HUES48 (cell line): Measurements from ENCODE around the gene ZNF525.
A peak's percentile ranks its signal among the peaks of the same experiment; 100 is the strongest.
"Not testable (repeated sequence)": the region's sequence is repeated elsewhere in the genome, so short reads cannot be mapped to it uniquely, and the experiment has no call there.

Experiments
- H3K27ac ChIP-seq: one replicate; pipeline ENCODE4 v1.7.0; 2013; ENCODE audit warnings: low read depth, low read length, inconsistent platforms
- H3K27me3 ChIP-seq: 2 replicates; pipeline ENCODE4 v1.6.1; 2013; ENCODE audit warnings: mild to moderate bottlenecking, low read length; ENCODE audit not compliant: control insufficient read depth, insufficient read depth
- H3K36me3 ChIP-seq: 2 replicates; pipeline ENCODE4 v1.6.1; 2013; ENCODE audit warnings: low read length; ENCODE audit not compliant: control insufficient read depth, insufficient read depth
- H3K4me1 ChIP-seq: 2 replicates; pipeline ENCODE4 v1.6.1; 2013; ENCODE audit warnings: mild to moderate bottlenecking, low read length; ENCODE audit not compliant: control insufficient read depth, insufficient read depth
- H3K4me3 ChIP-seq: 2 replicates; pipeline ENCODE4 v1.5.1; 2013; ENCODE audit warnings: mild to moderate bottlenecking, low read depth, low read length
- H3K9ac ChIP-seq: 2 replicates; pipeline ENCODE4 v1.6.1; 2013; ENCODE audit warnings: mild to moderate bottlenecking, low read depth, low read length, moderate library complexity
- H3K9me3 ChIP-seq: 2 replicates; pipeline ENCODE4 v1.6.1; 2013; ENCODE audit warnings: low read length; ENCODE audit not compliant: control insufficient read depth, insufficient read depth

Gene ZNF525

GRCh38 chr19:53372196-53372595 is 6.7 kb downstream of the ZNF525 start:
- no peak overlapping the region for H3K9ac ChIP-seq
- no peaks in the 10 kb centered on the region for H3K9me3 ChIP-seq
- H3K36me3 ChIP-seq = peaks cover 57% of the 10 kb centered on the region
- H3K27me3 ChIP-seq = no peaks in the 10 kb centered on the region
- H3K27ac ChIP-seq = no peak overlapping the region
- peaks cover 13% of the 10 kb centered on the region for H3K4me1 ChIP-seq
- no peak overlapping the region for H3K4me3 ChIP-seq

DNA sequence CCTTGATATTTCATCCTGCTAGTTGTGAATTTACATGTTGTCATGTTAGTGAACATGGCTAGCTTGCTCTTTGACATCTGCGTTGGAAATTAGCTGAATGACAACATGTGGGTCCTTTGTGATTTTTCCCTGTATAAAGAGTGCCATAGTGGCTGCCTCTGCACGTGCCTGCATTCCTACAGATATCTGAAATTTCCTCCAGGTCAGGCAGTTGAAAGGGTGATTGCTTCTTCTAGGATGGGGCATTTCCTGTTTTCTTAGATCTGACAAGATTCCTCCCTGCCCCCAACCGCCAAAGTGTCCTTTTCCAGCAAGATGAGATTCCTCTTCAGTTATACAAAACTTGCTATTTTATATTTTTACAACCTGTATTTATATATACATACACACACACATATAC is 8.8 kb downstream of the ZNF525 start:
- no peak overlapping the region for H3K4me3 ChIP-seq
- no peak overlapping the region for H3K9ac ChIP-seq
- no peaks in the 10 kb centered on the region for H3K27me3 ChIP-seq
- H3K27ac ChIP-seq = no peak overlapping the region
- H3K9me3 ChIP-seq = 0 out of 2 replicates have a peak, but pooled peaks cover 5% of the 10 kb centered on the region
- H3K4me1 ChIP-seq = peaks cover 4% of the 10 kb centered on the region; the same call in 1 of the 2 replicates
- H3K36me3 ChIP-seq = peaks cover 78% of the 10 kb centered on the region

- H3K27me3 ChIP-seq = no peaks in the 10 kb centered on the region
- peaks cover 82% of the 10 kb centered on the region for H3K36me3 ChIP-seq
- H3K4me3 ChIP-seq = no peak overlapping the region
- 0 out of 2 replicates have a peak, but pooled peaks cover 6% of the 10 kb centered on the region for H3K9me3 ChIP-seq
- peaks cover 4% of the 10 kb centered on the region; the same call in 1 of the 2 replicates for H3K4me1 ChIP-seq
- no peak overlapping the region for H3K9ac ChIP-seq
- no peak overlapping the region for H3K27ac ChIP-seq
These were observed 9.2 kb downstream of the ZNF525 start for GRCh38 chr19:53374743-53375142.

GRCh38 chr19:53381376-53381775 is 15.9 kb downstream of the ZNF525 start:
- no peaks in the 10 kb centered on the region for H3K27me3 ChIP-seq
- no peak overlapping the region for H3K4me3 ChIP-seq
- H3K4me1 ChIP-seq = no peaks in the 10 kb centered on the region
- H3K9me3 ChIP-seq = peaks cover 57% of the 10 kb centered on the region
- no peak overlapping the region for H3K27ac ChIP-seq
- peaks cover 99% of the 10 kb centered on the region for H3K36me3 ChIP-seq
- no peak overlapping the region for H3K9ac ChIP-seq

GRCh38 chr19:53388168-53388567 is 22.7 kb downstream of the ZNF525 start:
- peaks cover 19% of the 10 kb centered on the region for H3K9me3 ChIP-seq
- H3K4me1 ChIP-seq = peaks cover 7% of the 10 kb centered on the region; the same call in 1 of the 2 replicates
- no peak overlapping the region for H3K27ac ChIP-seq
- H3K36me3 ChIP-seq = peaks cover 36% of the 10 kb centered on the region
- H3K4me3 ChIP-seq = no peak overlapping the region
- no peak overlapping the region for H3K9ac ChIP-seq
- no peaks in the 10 kb centered on the region for H3K27me3 ChIP-seq

DNA sequence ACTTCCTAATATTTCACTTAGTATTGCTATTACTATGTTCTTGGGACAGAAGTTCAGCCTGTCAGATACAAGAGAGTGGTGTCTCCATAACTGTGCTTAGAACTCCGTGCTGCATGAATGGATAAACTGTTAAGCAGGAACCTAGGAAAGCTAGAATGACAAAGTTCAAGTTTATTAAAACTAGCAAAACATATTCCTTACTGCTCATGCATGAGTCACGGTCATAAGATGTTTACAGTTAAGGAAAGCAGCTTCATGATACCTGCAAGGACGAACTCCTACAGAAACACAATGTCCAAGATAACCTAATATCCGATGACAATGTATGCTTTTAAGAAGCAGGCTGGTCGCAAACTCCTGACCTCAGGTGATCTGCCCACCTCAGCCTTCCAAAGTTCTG is 23.4 kb downstream of the ZNF525 start:
- peaks cover 9% of the 10 kb centered on the region for H3K4me1 ChIP-seq
- peaks cover 28% of the 10 kb centered on the region for H3K36me3 ChIP-seq
- no peak overlapping the region for H3K27ac ChIP-seq
- no peaks in the 10 kb centered on the region for H3K27me3 ChIP-seq
- no peak overlapping the region for H3K9ac ChIP-seq
- H3K4me3 ChIP-seq = no peak overlapping the region
- peaks cover 11% of the 10 kb centered on the region for H3K9me3 ChIP-seq

- peaks cover 22% of the 10 kb centered on the region for H3K36me3 ChIP-seq
- H3K4me3 ChIP-seq = no peak overlapping the region
- no peaks in the 10 kb centered on the region for H3K27me3 ChIP-seq
- no peak overlapping the region for H3K9ac ChIP-seq
- H3K27ac ChIP-seq = no peak overlapping the region
- peaks cover 10% of the 10 kb centered on the region for H3K4me1 ChIP-seq
- peaks cover 6% of the 10 kb centered on the region for H3K9me3 ChIP-seq
These were observed 24.1 kb downstream of the ZNF525 start for GRCh38 chr19:53389571-53389970.

DNA sequence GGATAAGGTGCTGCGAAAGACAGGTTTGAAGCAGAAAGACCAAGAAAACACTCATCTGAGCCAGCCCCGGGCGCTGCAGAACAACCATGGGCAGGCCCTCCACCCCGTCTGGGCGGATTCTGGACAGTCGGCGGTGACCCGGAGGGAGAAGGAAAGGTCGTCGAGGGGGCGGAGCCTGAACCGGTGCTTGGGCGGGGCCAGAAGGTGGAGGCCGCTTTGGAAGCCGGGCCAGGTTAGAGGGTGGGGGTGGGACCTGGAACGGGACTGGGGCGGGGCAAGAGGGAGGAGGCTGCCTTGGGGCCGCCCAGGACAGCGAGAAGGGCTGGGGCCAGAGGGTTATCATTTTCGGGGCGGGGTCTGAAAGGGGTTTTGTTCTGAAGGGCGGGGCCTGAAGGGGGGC is 24.5 kb downstream of the ZNF525 start:
- H3K4me1 ChIP-seq = peaks cover 10% of the 10 kb centered on the region
- H3K36me3 ChIP-seq = peaks cover 18% of the 10 kb centered on the region
- 0 out of 2 replicates have a peak, but pooled peaks cover 3% of the 10 kb centered on the region for H3K9me3 ChIP-seq
- H3K9ac ChIP-seq = no peak overlapping the region
- H3K4me3 ChIP-seq = no peak overlapping the region
- H3K27me3 ChIP-seq = no peaks in the 10 kb centered on the region
- H3K27ac ChIP-seq = no peak overlapping the region

- no peaks in the 10 kb centered on the region for H3K9me3 ChIP-seq
- H3K4me1 ChIP-seq = peaks cover 10% of the 10 kb centered on the region
- H3K27ac ChIP-seq = peak overlapping the region; percentile 80
- H3K36me3 ChIP-seq = peaks cover 13% of the 10 kb centered on the region
- no peaks in the 10 kb centered on the region for H3K27me3 ChIP-seq
- H3K4me3 ChIP-seq = peak overlapping the region; percentile 95
- no peak overlapping the region for H3K9ac ChIP-seq
These were observed 29.0 kb downstream of the ZNF525 start for GRCh38 chr19:53394522-53394973.

- Histone ChIP-seq H3K4me3 (peak within 1 kb of the TSS; percentile 95), H3K27ac (peak within 1 kb of the TSS; percentile 80), H3K4me1 (peaks cover 7% of the 10 kb centered on the region), H3K9me3 (no peaks in the 10 kb centered on the region), H3K27me3 (no peaks in the 10 kb centered on the region), H3K36me3 (peaks cover 20% of the 10 kb centered on the region), H3K9ac (peak within 1 kb of the TSS; percentile 57; the same call in 1 of the 2 replicates)
These were observed 29.7 kb downstream of the ZNF525 start, which contains the start of gene ZNF765 for GRCh38 chr19:53394974-53395839. ZNF765 (plus strand) TSS chr19:53395149; CDS start chr19:53398016, 2,867 bp downstream.

- Histone ChIP-seq H3K27ac (peak overlapping the region; percentile 32), H3K4me3 (peak overlapping the region; percentile 95), H3K36me3 (peaks cover 27% of the 10 kb centered on the region)
- not testable (repeated sequence) for H3K27me3 ChIP-seq, H3K9me3 ChIP-seq, H3K9ac ChIP-seq, H3K4me1 ChIP-seq
These were observed 30.5 kb downstream of the ZNF525 start for GRCh38 chr19:53395840-53396524.
